ENCODE results near the gene PPP1R14C.

PPP1R14C gene

DNA sequence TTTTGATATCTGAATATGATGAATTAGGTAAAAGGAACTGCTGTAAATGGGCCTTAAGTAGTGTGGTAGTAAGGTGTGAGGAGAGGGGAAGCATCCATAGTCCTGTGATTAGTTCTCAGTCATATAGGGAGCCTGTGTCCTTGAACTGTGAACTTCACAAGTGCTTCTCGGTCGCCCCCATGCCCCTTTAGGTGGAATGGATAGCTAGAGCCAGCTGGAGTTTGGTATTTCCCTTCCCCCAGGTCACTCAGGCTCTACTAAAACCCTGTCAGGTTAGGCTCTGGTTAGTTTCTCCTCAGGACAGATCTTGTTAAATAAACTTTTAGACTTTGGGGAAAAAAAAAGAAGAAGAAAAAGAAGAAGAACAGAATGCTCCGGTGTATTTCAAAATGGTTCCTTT, 82.0 kb downstream of the PPP1R14C start (continued):
- TF ChIP-seq TSHZ2 (CRISPR knock-in tag; IDR thresholded peaks at IDR 0.05) (no peak), BACH2 (CRISPR knock-in tag; IDR thresholded peaks at IDR 0.05; ENCODE audit: borderline replicate concordance) (no peak)

DNA sequence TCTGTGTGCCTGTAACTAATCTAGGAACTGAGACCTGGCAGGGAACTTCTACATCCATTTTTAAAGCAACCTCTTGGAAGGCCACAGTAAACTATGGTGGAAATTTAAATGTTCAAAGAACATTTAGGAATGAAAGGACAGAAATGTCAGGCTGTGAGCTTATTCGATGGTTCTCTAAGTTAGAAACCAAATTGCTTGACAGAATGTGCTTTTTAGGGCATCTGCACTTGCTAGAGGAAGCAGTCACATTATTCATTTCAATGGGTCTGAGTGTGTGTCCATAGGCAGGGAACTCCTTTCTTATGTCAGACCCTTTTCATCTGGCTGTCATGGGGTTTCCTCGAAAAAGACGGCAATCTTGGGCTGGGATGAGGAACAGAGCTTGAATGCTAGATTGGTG, 84.4 kb downstream of the PPP1R14C start:
- ATAC-seq, result no peak
- TF ChIP-seq ZC3H10 (CRISPR knock-in tag; IDR thresholded peaks at IDR 0.05), result no peak
- no peak for TF ChIP-seq CREB5 (CRISPR knock-in tag; IDR thresholded peaks at IDR 0.05; ENCODE audit: low read depth)
- TF ChIP-seq BACH2 (CRISPR knock-in tag; IDR thresholded peaks at IDR 0.05; ENCODE audit: borderline replicate concordance), result no peak
- TF ChIP-seq, protein P1, sequence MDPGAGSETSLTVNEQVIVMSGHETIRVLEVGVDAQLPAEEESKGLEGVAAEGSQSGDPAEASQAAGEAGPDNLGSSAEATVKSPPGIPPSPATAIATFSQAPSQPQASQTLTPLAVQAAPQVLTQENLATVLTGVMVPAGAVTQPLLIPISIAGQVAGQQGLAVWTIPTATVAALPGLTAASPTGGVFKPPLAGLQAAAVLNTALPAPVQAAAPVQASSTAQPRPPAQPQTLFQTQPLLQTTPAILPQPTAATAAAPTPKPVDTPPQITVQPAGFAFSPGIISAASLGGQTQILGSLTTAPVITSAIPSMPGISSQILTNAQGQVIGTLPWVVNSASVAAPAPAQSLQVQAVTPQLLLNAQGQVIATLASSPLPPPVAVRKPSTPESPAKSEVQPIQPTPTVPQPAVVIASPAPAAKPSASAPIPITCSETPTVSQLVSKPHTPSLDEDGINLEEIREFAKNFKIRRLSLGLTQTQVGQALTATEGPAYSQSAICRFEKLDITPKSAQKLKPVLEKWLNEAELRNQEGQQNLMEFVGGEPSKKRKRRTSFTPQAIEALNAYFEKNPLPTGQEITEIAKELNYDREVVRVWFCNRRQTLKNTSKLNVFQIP (CRISPR knock-in tag; IDR thresholded peaks at IDR 0.05; ENCODE audit: borderline replicate concordance, low read depth), result no peak
- no peak for TF ChIP-seq ZFP3 (CRISPR knock-in tag; IDR thresholded peaks at IDR 0.05)
- TF ChIP-seq OSR1 (CRISPR knock-in tag; IDR thresholded peaks at IDR 0.05), result no peak
- no peak for TF ChIP-seq TSHZ2 (CRISPR knock-in tag; IDR thresholded peaks at IDR 0.05)
- TF ChIP-seq PPARA (CRISPR knock-in tag; IDR thresholded peaks at IDR 0.05; ENCODE audit: borderline replicate concordance), result no peak
- no peak for TF ChIP-seq CSRNP3 (CRISPR knock-in tag; IDR thresholded peaks at IDR 0.05)
- no peak for TF ChIP-seq CSDC2 (CRISPR knock-in tag; IDR thresholded peaks at IDR 0.05)
- TF ChIP-seq ZNF565 (CRISPR knock-in tag; conservative IDR thresholded peaks at IDR 0.05; ENCODE audit: low read depth), result no peak
- TF ChIP-seq ESRRG (CRISPR knock-in tag; IDR thresholded peaks at IDR 0.05), result no peak
- no peak for TF ChIP-seq SNAI2 (CRISPR knock-in tag; IDR thresholded peaks at IDR 0.05)
- no peak for TF ChIP-seq TCF4 (CRISPR knock-in tag; IDR thresholded peaks at IDR 0.05; ENCODE audit: borderline replicate concordance)

DNA sequence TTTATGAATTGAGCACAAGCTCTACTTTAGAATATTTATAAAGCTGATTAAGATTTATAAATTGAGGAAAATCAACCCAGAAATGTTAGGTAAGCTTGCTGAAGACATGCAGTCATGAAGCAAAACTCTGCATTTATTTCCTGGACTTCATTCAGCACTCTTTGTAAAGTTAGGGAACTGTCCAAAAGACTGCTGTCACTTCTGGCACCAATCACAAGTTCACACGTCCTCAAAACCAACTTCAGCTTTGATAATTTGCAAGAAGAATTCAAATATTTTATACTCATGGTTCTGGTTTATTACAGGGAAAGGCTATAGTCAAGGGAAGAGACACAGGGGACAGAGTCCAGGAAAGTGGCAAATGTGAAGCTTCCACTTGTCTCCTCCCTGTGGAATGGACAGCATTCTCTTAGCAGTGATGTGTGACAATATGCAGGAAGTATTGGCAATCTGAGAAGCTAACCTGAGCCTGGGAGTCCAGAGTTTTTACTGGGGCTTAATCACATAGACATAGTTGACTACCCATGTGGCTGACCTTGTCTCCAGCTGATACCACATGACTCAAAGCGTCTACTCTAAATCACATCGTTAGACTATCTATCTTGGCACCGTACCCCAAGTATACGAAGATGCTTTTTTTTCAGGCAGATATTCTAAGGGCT, 85.4 kb downstream of the PPP1R14C start:
- ATAC-seq, result no peak
- TF ChIP-seq ZNF8 (CRISPR knock-in tag; IDR thresholded peaks at IDR 0.05) (no peak), SNAI2 (CRISPR knock-in tag; IDR thresholded peaks at IDR 0.05) (no peak), TCF4 (CRISPR knock-in tag; IDR thresholded peaks at IDR 0.05; ENCODE audit: borderline replicate concordance) (no peak), ARNTL (CRISPR knock-in tag; IDR thresholded peaks at IDR 0.05; ENCODE audit: borderline replicate concordance, low read depth) (no peak), OSR1 (CRISPR knock-in tag; IDR thresholded peaks at IDR 0.05) (no peak), ZC3H10 (CRISPR knock-in tag; IDR thresholded peaks at IDR 0.05) (no peak), ZNF70 (CRISPR knock-in tag; IDR thresholded peaks at IDR 0.05) (no peak), TOX (CRISPR knock-in tag; IDR thresholded peaks at IDR 0.05; ENCODE audit: borderline replicate concordance) (no peak), ESRRG (CRISPR knock-in tag; IDR thresholded peaks at IDR 0.05) (no peak), ISL1 (CRISPR knock-in tag; IDR thresholded peaks at IDR 0.05) (no peak), BACH2 (CRISPR knock-in tag; IDR thresholded peaks at IDR 0.05; ENCODE audit: borderline replicate concordance) (no peak), CSRNP3 (CRISPR knock-in tag; IDR thresholded peaks at IDR 0.05) (no peak), ZFP3 (CRISPR knock-in tag; IDR thresholded peaks at IDR 0.05) (no peak)
